Stimulated activated CD4-positive, alpha-beta T cell treated with anti-CD3 and anti-CD28 coated beads, Interleukin-12 subunit alpha, Interleukin-12 subunit beta, amount 100 ng/mL, for 4 hours (primary cell): Measurements from ENCODE around the gene MON1A.
"Not testable (repeated sequence)": the region's sequence is repeated elsewhere in the genome, so short reads cannot be mapped to it uniquely, and the experiment has no call there.

Source experiments
- DNase-seq: peaks from one replicate; pipeline ENCODE4 v3.0.0-alpha.2; 2020

MON1A gene, protein sequence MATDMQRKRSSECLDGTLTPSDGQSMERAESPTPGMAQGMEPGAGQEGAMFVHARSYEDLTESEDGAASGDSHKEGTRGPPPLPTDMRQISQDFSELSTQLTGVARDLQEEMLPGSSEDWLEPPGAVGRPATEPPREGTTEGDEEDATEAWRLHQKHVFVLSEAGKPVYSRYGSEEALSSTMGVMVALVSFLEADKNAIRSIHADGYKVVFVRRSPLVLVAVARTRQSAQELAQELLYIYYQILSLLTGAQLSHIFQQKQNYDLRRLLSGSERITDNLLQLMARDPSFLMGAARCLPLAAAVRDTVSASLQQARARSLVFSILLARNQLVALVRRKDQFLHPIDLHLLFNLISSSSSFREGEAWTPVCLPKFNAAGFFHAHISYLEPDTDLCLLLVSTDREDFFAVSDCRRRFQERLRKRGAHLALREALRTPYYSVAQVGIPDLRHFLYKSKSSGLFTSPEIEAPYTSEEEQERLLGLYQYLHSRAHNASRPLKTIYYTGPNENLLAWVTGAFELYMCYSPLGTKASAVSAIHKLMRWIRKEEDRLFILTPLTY

DNA sequence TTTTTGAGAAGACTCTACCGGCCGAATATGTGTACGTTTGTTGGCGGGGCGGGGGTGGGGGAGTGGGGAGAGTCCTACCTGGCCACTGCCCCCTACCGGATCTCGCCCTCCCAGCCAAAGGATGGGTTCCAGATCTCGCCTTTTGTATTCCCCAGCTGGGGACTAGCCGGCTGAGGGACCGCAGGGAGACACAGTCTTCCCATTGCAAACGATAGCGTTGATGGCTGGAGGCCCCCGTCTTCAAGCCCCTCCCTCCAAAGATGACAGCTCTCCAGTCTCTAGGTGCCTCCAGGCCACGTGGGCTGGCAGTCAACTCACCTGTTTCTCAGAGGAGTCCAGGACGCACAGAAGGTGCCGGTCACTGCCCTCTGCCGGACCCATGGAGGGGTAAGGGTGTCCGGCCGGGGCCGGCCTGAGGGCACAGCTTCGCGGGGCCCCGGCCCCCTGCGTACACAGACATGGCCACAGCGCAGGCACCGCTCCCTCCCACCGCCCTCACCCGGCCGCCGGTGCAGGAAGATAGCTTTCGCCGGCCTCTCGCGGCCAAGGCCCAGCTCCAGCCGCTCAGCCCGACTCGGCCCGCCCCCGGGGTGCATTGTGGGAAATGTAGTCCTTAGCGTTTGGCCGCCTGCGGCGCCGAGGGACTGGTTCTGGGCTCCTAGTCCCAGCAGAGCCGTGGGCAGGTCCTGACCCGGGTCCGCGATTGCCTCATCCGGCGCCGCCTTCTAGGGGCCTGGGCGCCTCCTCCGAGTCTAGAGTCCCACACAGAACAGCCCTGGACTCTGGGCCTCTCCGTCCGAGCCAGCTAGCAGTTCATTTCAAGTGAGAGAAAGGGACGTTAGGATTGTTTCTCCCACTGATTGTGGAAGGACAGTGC lies at the start of gene MON1A:
Gene MON1A (minus strand): TSS at position 521 of the 877 bp plus-strand sequence. CDS start 16,465 bp downstream, outside the sequence.
- peak; percentile 87 for DNase-seq

- no peak for DNase-seq
These were observed 47.3 kb upstream of the MON1A start for GRCh38 chr3:49976942-49977341.

- no peak for DNase-seq
These were observed 43.0 kb upstream of the MON1A start for GRCh38 chr3:49972656-49973055.

GRCh38 chr3:49968346-49968745 lies 38.7 kb upstream of the MON1A start:
- no peak for DNase-seq

DNA sequence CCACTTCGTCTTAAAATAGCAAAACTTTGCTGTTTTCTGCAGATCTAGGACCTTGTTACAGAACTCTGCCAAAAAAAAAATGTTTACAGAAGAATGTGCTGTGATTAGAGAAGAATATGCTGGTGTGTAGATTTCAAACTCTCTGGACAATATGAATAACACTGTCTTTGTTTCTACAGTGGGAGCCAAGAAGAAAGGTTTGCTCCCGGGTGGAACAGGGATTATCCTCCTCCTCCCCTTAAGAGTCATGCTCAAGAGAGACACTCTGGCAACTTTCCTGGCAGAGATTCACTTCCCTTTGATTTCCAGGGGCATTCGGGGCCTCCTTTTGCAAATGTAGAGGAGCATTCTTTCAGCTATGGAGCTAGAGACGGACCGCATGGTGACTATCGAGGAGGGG lies 37.7 kb upstream of the MON1A start:
- DNase-seq, result no peak

GRCh38 chr3:49966233-49966942 lies 36.8 kb upstream of the MON1A start:
- DNase-seq, result no peak

GRCh38 chr3:49955636-49956035 lies 26.0 kb upstream of the MON1A start:
- no peak for DNase-seq

DNA sequence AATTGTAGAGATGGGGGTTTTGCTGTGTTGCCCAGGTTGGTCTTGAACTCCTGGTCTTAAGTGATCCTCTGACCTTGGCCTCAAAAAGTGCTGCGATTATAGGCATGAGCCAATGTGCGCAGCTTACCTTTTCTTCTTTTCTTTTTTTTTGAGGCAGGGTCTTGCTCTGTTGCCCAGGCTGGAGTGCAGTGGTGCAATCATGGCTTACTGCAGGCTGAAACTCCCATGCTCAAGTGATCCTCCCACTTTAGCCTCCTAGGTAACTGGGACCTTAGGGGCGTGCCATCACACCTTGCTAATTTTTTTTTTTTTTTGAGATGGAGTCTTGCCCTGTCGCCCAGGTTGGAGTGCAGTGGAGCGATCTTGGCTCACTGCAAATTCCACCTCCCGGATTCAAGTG lies 23.3 kb upstream of the MON1A start:
- no peak for DNase-seq

- no peak for DNase-seq
These were observed 13.0 kb upstream of the MON1A start for GRCh38 chr3:49942651-49943050.

DNA sequence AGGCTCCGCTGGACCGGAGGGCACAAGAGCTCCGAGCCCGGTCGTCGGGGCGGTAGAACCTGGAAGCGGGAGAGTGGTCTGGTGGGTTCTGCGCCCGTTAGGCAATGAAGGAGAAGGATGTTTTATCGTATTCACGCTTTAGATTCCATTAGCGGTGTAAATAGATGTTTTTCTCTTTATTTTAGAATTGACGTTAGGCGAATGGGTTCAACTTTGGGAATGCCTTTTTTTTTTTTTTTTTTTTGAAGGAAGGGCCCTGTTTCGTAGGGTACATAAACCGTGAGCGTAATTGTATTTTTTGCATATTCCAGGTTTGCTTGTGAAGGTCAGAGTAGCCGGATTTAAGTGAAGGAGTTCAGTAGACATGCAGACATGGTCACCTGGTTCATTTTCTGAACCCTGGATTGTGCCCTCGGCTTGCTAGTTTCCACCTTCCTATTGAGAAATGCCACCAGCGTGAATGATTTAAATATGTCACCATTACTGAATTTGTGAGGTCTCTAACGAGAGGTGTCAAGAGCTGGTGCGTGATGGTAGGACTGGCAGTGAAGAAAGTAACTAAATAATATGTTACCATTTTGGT lies 11.1 kb upstream of the MON1A start:
- DNase-seq, result no peak

DNA sequence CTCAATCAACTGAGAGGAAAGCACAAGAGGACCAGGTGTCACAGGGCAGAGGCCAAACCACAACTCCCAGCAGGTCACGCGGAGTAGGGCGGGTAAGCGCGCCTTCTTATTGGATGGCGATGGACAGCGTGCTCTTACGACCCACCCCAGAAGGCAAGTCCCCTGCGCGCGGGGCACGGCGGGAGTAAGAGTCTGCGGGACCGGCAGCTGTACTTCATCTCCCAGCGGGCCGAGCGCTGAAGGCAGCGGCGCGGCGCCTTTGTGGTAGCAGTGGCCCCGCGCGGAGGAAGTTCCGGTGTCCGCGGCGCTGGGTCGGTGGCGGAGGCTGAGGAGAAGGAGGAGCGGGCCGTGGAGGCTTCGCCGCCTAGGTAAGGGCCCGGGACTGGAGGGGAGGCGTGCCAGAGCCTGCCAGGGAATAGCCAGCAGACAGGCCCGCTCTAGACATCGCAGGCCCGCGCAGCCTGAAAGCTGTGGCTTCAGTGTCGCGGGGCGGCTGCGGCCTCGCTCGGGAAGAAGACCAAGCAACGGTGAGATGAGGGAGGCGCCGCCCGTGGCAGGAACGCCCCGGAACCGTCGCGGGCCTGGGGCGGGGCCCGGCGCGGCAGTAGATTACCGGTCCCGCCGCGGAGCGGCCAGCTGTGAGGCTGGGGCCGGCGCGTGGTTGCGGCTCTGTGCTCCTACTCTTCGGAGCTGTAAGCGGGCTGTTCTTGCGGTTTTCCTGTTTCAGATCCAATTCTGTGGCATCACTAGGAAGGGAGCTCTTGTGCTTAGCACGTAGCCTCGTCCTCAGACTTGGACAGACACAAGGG lies 10.5 kb upstream of the MON1A start, which contains the start of gene RBM6:
Gene RBM6 (plus strand): TSS at position 293 of the 809 bp plus-strand sequence. CDS start 22,492 bp downstream, outside the sequence.
- peak; percentile 93 for DNase-seq

DNA sequence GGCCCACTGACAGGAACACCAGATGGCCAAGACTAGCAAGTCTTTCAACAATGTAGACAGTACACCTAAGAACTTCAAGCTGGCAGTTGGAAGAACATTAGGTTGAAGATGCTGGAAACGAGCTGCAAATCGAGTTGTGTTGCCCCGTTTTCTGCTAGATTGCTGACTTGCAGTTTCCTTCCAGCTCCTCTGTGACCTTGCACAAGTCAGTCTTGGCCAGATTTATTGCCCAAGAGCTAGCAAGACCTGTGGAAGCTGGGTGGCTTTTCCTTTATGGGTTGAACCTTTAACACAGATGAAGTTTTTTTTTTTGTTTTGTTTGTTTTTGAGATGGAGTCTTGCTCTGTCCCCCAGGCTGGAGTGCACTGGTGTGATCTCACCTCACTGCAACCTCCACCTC lies 7.5 kb upstream of the MON1A start:
- no peak for DNase-seq

GRCh38 chr3:49932281-49932680 lies 2.7 kb upstream of the MON1A start:
- not testable (repeated sequence) for DNase-seq

DNA sequence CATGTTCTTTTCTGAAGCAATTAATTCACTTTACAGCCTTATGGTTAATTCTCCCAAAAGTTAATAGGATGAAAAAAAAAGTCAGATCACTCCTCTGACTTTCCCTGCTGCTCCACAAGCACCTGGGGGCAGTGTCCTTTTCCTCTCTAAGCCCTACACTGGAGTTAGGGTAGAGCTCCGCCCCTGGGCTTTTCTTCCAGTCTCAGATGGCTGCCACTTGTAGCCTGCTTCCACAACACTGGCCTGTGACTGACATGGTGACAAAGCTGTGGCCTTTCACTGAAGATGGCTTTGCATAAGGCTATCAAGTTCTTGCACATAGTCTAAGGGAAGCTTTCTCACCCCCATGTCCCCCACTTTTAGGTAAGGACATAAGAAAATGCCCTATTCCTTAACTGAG lies 1.3 kb upstream of the MON1A start:
- no peak for DNase-seq

DNA sequence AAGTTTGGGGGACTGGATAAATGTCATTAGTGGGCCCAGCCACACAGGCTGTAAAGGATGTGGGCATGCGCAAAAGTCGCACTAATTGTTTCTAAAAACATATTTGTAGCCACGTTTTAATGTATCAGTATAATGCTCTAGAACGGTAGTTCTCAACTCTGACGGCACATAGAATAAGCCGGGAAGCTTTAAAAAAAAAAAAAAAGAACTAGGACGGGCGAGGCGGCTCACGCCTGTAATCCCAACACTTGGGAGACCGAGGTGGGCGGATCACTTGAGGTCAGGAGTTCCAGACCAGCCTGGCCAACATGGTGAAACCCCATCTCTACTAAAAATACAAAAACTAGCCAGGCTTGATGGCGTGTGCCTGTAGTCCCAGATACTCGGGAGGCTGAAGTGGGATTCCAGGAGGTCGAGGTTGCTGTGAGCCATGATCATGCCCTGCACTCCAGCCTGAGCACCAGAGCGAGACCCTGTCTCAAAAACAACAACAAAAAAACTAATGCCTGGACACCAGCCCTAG lies 618 bp upstream of the MON1A start:
- no peak for DNase-seq

- DNase-seq, result no peak
These were observed 1.1 kb downstream of the MON1A start for GRCh38 chr3:49928481-49929017.

DNA sequence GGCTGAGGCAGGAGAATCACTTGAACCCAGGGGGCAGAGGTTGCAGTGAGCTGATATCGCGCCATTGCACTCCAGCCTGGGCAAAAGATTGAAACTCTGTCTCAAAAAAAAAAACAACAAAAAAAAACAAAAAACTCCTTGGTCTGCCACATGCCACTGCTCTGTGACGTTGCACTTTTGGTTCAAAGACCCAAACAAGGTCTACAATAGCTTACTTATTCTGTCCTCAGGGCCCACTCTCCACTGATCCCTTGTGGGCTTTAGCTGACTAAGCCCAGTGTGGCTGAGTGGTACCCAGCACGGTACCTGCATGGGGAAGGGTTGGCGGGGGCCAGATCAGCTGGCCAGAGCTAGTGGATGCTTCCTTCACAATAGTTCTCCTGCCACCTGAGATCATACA lies 1.8 kb downstream of the MON1A start:
- no peak for DNase-seq

- DNase-seq, result no peak
These were observed 3.4 kb downstream of the MON1A start for GRCh38 chr3:49926117-49926728.

- DNase-seq, result no peak
These were observed 4.1 kb downstream of the MON1A start for GRCh38 chr3:49925485-49925884.

DNA sequence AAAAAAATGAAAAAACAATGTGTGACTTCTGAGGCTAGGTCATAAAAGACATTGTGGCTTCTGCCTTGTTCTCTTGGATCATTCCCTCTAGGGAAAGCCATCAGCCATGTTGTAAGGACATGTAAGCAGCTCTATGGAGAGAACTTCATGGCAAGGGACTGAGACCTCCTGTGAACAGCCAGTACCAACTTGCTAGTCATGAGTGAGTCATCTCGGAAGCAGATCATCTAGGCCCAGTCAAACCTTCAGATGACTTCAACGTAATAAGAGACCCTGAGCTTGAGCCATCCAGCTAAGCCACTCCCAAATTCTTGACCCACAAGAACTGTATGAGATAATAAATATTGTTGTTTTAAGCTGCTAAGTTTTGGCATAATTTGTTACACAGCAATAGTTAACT lies 4.9 kb downstream of the MON1A start:
- no peak for DNase-seq
